GM23248 (cell line): ENCODE measurements around the gene RRP1.

Experiments used
- EZH2 ChIP-seq: fragments of 200-600 bp; sonication (generic); IDR thresholded peaks from 2 replicates; pipeline ENCODE4 v1.6.1; 2018; ENCODE audit warnings: antibody characterized with exemption, mild to moderate bottlenecking; ENCODE audit not compliant: insufficient read depth, poor library complexity, severe bottlenecking
- EZH2phosphoT487 ChIP-seq: fragments of 200-600 bp; sonication (generic); IDR thresholded peaks from 2 replicates; pipeline ENCODE4 v1.6.1; 2018; ENCODE audit warnings: antibody characterized with exemption, moderate library complexity, mild to moderate bottlenecking, low read depth; ENCODE audit not compliant: insufficient read depth

- TF ChIP-seq EZH2phosphoT487 (no peak), EZH2 (no peak)
These were observed 26.6 kb downstream of the RRP1 start for GRCh38 chr21:43815991-43816390.
